Keratinocyte (primary cell): ENCODE results near the gene CPPED1.

Source experiments
- CTCF ChIP-seq, 3 experiments: IDR thresholded peaks in 1 of 3; conservative IDR thresholded peaks in 1 of 3; optimal IDR thresholded peaks in 1 of 3; 2 replicates in 2 of 3; 3 replicates in 1 of 3; pipeline versions ENCODE3 to v1.5.1; 2011; ENCODE audit warnings: low read length in 3 of 3, mild to moderate bottlenecking in 3 of 3, moderate library complexity in 2 of 3, control low read depth in 1 of 3, inconsistent platforms in 1 of 3; ENCODE audit not compliant: insufficient read depth in 2 of 3; ENCODE audit errors: extremely low read depth in 1 of 3
- EZH2 ChIP-seq: IDR thresholded peaks from one replicate; pipeline ENCODE4 v1.6.1; 2012; ENCODE audit warnings: inconsistent platforms, mild to moderate bottlenecking, low read length, moderate library complexity

DNA sequence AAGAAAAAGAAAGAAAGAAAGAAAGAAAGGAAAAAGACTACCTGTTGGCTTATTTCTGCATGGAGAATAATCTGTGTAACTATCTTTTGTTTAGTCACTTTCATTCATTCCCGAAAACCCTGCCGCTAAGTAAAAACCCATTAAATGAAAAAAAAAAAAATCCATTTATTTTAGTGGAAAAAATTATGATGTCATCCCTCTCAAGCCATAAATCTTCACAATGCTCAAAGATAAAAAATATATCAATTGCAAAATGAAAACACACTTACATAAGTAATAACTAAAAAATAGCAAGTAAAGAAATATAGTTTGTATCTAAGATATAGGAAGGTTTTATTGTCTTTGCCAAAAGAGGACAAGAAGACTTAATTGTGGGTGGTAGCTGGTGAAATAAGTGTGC lies 46.5 kb upstream of the CPPED1 start:
- no peak for TF ChIP-seq CTCF (optimal IDR thresholded peaks at IDR 0.05 in 1 of 3, IDR thresholded peaks at IDR 0.05 in 1 of 3, conservative IDR thresholded peaks at IDR 0.05 in 1 of 3; ENCODE audit: extremely low read depth in 1 of 3, insufficient read depth in 2 of 3, low read length in 3 of 3)
- no peak for TF ChIP-seq EZH2
